Measurements from ENCODE around the gene TM4SF20.

DNA sequence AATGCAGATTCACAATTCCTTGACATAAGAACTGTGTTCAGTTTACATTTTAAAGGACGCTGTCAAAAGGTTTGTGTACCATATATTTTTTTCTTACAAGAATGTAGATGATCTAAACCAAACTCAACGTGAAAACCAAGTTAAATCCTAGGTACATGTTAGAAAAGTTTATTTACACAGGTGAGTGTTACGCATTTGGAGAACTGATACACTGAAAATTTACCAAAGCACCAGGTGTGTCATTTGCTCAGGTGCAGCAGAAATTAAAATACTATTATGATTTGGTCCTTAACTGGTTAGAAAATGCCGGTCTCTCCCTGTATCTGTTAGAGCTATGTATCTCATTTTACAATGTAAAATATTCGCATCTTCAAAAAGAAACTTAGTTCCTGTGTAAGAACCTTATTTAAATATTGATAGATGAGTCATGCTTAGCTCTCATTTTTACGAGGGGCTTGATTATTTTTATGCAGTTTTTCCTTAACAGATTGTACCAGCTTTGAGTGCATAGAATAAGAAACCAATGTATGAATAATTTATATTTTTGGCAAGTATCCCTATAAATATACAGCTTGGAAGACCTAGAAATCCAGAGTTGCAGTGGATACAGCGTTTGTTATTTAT is 29.0 kb downstream of the TM4SF20 start:
- no peak for TF ChIP-seq MXI1 (conservative IDR thresholded peaks at IDR 0.05; ENCODE audit: poor library complexity, severe bottlenecking)
- TF ChIP-seq SMC3 (conservative IDR thresholded peaks at IDR 0.05; ENCODE audit: poor library complexity) = no peak
- TF ChIP-seq CTCF (IDR thresholded peaks at IDR 0.05; ENCODE audit: poor library complexity, severe bottlenecking) = no peak
- TF ChIP-seq REST (IDR thresholded peaks at IDR 0.05; ENCODE audit: borderline replicate concordance) = no peak
- TF ChIP-seq EP300 (conservative IDR thresholded peaks at IDR 0.05; ENCODE audit: poor library complexity, severe bottlenecking) = no peak
